GM10266 (cell line): ENCODE measurements around the gene YBX1.

Experiments
- DNase-seq: peaks from one replicate; pipeline ENCODE4 v3.0.0; 2012; ENCODE audit errors: extremely low spot score
- TF ChIP-seq, protein P1 (sequence below): IDR thresholded peaks from 2 replicates; pipeline ENCODE4 v1.5.1; 2012; ENCODE audit warnings: mild to moderate bottlenecking, low read depth; ENCODE audit not compliant: control insufficient read depth, insufficient read depth; ENCODE audit errors: missing control alignments

YBX1 gene

DNA sequence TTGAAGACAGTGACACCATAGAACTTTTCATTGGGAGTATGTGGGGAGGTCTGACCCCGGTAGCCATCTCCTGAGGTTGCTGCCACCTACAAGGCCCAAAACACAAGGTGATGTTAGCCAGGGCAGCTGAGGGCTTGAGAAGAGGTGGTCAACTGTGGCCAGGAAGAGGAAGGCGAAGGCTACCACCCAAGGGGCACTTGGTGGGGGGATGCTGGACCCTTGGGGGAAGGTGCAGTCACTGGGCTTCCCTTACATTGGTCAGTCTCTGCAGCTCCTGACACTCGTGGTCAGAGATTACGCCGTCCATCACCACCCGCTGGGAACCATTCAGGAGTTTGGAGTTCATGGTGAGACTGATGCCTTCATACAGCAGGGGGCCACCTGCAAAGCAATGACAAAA is 70.1 kb downstream of the YBX1 start:
- TF ChIP-seq, protein P1, sequence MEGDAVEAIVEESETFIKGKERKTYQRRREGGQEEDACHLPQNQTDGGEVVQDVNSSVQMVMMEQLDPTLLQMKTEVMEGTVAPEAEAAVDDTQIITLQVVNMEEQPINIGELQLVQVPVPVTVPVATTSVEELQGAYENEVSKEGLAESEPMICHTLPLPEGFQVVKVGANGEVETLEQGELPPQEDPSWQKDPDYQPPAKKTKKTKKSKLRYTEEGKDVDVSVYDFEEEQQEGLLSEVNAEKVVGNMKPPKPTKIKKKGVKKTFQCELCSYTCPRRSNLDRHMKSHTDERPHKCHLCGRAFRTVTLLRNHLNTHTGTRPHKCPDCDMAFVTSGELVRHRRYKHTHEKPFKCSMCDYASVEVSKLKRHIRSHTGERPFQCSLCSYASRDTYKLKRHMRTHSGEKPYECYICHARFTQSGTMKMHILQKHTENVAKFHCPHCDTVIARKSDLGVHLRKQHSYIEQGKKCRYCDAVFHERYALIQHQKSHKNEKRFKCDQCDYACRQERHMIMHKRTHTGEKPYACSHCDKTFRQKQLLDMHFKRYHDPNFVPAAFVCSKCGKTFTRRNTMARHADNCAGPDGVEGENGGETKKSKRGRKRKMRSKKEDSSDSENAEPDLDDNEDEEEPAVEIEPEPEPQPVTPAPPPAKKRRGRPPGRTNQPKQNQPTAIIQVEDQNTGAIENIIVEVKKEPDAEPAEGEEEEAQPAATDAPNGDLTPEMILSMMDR, result no peak
- no peak for DNase-seq

DNA sequence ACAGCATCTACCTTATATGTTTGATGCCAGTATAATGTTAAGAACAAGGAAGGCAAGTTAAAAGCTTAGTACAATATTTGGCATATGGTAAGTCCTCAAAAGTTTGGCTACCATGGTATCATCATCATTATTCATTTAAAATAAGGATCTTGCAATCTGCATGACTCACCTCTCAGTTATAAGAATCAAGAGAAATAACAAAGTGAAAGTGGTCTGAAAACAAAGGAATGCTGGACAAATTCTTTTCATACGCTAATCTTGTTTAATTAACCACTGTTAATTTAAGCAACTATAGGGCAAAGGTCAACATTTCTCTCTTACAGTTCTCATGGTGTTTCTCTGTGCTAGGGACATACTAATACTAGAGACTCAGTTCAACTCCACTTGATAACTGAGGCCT is 70.9 kb downstream of the YBX1 start:
- no peak for DNase-seq
- TF ChIP-seq, protein P1, result no peak
